Umbilical cord (tissue), 2 donors: Measurements from ENCODE around the gene CHRND. TPM values are rescaled to one million over a fixed set of nuclear protein-coding genes. Genes with fewer than 3 reads are reported as not detected.
"Not testable (repeated sequence)": the region's sequence is repeated elsewhere in the genome, so short reads cannot be mapped to it uniquely, and the experiment has no call there.

ENCODE experiments used
- DNase-seq: peaks from one replicate; pipeline ENCODE4 v3.0.0-alpha.2; 2015; ENCODE audit warnings: low spot score
- total RNA-seq: library from RNA; depleted of rRNA; stranded (reverse); fragments of >200 nt; gene quantifications from one replicate; pipeline ENCODE4 v1.2.3, GENCODE V29; 2014; ENCODE audit warnings: low replicate concordance; ENCODE audit not compliant: insufficient read depth

CHRND gene
- total RNA-seq, 1 donor from 2014 or later = 1.7 TPM

DNA sequence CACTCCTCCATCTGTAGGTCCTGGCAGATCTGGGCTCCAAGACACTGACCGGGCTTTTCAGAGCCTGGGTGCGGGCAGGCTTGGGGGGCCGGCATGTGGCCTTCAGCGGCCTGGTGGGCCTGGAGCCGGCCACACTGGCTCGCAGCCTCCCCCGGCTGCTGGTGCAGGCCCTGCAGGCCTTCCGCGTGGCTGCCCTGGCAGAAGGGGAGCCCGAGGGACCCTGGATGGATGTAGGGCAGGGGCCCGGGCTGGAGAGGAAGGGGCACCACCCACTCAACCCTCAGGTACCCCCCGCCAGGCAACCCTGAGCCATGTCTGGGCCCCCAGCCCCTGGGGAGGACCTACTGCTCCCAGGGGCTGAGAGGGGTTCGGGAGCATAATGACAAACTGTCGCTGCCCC is 761 bp upstream of the CHRND start:
- DNase-seq = no peak

DNA sequence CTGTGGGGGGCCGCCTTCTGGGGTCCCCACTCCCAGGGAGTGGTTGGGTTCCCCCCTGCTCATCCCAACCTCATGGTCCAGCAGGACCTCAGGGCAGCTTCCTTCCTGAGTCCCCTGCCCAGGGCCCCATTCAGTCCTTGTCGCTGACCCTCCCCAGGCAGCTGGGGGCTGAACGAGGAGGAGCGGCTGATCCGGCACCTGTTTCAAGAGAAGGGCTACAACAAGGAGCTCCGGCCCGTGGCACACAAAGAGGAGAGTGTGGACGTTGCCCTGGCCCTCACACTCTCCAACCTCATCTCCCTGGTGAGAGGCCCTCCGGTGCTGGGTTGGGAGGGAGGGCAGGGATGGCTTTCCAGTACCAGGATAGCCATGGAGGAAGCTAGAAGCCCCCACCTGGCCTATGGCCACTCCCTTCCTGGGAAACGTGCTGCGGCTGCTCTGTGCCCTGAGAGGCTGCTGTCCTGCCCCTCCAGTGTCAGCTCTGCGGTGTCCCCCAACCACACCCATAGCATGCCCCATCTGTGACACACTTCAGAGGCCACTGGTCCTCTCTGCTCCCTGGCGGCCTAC is 497 bp downstream of the CHRND start:
- no peak for DNase-seq

DNA sequence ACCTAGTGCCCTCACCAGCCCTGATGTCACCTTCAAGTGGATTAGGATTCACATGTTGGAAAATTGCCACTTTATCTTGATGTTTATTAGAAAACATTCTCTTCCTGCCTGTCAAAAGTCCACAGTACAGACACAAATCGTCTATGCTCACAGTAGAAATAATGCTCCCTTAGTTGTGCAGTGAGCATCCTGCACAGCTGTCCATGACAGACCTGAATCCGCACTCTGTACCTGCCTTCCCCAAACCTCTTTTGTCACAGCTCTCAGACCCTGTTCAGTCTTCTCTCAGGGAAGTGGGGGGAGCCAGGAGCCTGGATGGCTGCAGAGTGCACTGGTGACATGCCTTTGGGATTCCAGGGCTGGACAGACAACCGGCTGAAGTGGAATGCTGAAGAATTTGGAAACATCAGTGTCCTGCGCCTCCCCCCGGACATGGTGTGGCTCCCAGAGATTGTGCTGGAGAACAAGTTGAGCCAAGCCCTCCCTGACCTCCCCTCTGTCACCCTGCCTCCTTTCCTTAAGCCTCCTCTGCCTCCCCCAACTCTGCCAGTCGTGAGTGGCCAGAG is 2.0 kb downstream of the CHRND start:
- DNase-seq = no peak

DNA sequence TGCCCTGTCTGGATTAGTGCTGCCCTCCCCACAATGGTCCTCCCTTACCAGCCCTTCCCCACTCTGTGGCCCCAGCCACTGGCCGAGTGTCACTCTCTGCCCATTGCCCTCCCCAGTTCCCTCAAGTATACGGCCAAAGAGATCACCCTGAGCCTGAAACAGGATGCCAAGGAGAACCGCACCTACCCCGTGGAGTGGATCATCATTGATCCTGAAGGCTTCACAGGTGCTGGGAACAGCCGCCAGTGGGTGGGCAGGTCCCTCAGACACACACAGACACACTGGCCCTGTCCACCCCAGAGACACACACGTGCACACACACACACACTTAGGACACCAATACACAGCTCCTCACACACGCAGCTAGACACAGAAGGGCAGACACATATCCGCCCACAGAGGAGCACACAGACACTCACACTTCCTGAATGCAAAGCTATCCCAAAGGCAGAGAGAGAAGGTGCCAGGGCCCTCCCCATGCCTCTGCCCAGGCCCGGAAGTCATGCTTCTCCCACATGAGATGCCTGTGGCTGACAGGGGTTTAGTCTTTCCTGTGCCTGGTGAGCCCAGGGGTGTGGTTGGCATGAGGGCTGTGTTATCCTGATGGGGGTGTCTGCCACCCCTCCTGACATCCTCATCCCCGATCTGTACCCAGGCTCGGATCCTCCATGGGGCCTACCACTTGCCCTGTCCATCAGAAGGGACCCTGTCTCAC is 2.9 kb downstream of the CHRND start:
- DNase-seq = no peak

DNA sequence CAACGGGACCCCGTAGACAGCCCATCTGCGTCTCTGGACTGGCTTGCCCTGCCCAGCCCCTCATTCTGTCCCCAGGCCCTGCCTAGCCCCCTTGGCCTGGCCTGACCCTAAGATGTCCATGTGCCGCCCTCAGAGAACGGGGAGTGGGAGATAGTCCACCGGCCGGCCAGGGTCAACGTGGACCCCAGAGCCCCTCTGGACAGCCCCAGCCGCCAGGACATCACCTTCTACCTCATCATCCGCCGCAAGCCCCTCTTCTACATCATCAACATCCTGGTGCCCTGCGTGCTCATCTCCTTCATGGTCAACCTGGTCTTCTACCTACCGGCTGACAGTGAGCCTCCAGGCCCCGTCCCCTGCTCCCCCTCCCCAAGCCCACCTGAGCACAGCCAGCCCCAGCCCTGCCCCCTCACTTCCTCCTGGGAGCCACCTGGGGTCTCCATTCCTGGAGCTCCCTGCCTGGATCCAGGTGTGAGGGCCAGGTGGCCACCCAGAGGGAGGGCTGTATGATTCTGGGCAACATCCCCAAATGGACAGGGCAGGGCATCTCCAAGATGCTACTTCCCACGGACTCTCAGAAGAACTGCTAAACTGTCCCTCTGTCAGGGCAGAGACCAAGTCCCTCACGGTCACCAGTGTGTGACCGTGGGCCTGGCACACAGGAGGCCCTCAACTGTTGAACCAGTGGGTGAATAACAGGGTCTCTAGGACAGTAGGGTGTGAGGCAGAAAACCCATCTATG is 4.0 kb downstream of the CHRND start:
- no peak for DNase-seq

DNA sequence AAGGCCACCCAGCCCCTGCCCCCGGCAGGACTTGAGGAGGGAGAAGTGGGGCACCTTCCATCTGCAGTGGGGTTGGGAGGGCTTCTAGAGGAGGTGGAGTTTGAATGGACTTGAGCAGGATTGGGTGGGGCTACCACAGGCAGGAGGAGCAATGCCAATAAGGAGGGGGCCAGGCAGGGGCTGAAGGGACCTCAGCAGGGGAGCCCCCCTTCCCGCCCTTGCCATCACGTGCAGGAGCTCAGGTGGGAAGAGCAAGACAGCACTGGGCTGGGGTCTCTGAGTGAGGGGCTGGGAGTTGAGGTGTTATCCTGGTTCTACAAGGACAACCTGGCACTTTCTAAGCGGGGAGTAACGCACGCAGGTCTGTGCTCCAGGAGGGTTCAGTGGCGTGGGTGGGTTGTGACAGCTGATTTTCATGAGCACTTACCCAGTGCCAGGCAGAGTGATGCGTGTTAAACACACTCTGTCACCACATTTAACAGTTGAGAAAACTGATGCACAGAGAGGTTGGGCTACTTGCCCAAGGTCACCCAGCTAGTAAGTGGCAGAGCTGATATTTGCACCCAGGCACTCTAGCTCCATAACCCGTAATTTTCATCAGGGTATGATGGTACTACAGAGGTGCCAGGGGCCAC is 4.8 kb downstream of the CHRND start:
- DNase-seq = no peak

DNA sequence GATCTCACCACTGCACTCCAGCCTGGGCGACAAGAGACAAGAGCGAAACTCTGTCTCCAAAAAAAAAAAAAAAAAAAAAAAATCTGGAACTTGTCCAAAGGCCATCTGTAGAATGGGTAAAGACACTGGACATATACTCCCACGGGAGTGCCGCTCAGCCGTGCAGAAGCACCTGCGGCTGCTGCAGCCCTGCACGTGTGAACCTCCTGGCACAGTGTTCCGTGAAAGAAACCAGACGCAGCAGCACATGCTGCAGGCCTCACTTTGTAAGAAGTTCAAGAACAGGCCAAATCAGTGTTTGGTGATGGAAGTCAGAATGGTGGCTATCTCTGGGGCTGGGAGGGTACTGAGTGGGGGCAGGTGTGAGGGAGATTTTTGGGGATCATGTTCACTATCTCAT is 6.5 kb downstream of the CHRND start:
- DNase-seq = peak; percentile 40

DNA sequence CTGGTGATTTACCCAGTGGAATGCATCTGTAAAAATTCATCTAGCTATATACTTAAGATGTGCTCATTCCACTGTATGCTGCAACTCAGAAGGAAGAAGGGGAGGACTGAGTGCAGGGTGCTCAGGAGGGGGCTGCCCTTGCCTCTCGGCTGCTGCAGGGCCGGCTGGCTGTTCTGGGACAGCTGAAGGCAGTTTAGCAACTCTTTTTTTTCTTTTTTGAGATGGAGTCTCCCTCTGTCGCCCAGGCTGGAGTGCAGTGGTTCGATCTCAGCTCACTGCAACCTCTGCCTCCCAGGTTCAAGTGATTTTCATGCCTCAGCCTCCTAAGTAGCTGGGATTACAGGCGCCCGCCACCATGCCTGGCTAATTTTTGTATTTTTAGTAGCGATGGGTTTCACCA is 6.9 kb downstream of the CHRND start:
- DNase-seq = not testable (repeated sequence)

DNA sequence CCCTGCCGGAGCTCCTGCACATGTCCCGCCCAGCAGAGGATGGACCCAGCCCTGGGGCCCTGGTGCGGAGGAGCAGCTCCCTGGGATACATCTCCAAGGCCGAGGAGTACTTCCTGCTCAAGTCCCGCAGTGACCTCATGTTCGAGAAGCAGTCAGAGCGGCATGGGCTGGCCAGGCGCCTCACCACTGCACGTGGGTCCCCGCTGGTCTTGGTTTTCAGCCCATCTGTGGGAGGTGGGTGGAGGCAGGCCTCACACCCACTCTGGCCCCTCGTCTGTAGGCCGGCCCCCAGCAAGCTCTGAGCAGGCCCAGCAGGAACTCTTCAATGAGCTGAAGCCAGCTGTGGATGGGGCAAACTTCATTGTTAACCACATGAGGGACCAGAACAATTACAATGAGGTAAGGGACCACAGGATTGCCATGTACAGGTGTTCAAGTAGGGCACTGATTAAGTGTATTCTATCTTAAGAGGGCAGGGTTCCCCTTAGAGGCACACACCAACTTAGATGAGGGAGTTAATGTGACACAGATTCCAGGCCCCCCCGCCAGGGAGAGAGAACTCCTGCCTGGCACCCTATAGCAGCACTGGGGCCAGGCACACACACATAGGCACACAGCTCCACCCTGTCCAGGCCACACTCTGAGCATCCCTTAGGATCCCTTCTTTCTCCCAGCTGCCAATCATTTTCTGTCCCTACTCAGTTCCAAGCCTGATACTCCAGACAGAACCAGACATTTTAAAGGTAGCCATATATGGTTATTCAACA is 8.2 kb downstream of the CHRND start:
- no peak for DNase-seq

DNA sequence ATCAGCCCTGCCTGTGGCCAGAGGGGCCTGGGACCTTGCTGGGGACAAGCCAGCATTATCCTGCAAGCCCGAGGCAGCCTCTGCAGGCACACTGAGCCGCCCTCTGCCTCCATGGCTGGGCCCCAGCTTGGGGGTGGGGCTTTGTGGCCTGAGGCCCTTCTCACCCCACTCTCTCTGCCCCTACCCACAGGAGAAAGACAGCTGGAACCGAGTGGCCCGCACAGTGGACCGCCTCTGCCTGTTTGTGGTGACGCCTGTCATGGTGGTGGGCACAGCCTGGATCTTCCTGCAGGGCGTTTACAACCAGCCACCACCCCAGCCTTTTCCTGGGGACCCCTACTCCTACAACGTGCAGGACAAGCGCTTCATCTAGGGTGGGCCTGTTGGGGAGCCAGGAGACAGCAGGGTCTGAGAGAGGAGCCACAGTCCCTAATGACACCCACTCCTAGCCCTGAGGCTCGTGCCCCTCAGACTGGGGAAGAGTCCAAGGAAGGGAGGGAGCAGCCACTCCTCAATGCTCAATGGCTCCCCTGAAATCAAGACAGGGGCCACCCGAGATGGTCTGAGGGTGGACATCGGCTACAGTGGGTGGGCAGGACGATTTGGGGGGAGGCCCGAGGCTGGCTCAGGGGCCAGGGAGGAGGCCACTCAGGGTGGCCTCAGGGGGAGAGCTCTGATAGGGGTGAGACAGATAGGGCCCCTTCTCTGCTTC is 9.1 kb downstream of the CHRND start:
- no peak for DNase-seq

DNA sequence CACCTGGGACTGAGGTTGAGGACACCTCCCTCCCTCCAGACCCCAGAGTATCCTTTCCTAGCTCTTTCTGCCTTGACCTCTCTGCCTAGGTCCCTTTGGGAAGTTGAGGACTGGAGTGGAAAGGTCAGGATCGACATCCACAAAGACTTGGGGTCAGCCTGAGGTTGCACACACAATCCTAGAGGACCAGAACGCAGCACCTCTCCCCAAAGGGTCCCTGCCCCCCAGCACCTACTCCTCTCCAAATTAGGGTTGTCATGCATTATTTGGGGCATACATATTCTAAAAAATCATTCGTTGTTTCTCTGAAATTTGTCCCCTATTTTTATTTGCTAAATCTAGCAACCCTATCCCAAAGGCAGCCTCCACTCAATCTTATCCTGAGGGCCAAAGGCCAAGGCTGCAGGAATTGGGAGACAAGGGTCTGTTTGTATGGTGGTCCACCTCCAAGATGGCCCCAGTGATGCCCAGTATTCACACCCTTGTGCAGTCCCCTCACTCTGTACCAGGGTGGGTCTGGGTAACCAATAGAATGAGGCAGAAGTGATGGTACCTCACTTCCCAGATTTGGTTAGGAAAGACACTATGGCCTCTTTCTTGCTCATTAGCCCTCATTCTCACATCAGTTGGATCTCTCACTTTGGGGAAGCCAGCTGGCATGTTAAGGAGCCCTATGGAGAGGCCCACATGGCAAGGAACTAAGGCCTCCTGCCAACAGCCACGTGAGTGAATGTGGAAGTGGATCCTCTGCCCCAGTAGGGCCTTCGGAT is 10.0 kb downstream of the CHRND start:
- no peak for DNase-seq

DNA sequence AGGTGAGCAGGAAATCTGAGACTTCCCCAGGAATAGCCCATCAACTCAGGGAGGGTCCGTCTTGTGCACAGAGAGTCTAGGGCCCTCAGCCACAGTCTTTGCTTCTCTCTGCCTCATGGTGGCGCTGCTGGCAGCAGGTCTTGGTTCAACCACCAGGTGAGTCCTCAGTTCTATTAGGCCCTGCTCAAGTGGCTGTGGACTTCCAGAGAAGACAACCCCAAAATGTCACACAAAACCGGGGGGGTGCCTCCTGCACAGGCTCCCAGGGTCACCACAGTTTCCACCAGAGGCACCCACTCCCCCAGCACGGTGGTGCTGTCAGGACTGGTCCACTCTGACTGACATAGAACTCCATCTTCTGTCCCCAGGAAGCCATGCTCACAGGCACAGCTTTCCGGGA is 11.1 kb downstream of the CHRND start:
- no peak for DNase-seq

DNA sequence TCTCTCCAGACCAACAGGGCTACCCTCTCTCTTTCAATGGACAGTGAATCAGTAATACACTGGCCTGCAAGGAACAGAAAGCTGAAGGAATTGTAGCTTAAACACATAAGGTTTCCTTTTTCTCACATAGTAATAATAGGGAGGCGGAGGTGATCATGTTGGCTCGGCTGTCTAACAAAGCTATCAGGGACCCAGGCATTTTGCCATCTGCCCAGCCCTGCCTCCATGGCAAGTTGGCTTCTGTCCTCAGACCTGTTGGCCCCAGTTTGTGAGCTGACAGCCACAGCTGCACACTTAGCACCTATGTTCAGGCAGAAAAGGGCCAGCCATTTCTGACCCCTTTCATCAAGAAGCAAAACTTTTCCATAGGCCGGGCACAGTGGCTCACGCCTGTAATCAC is 11.5 kb downstream of the CHRND start:
- DNase-seq = no peak

DNA sequence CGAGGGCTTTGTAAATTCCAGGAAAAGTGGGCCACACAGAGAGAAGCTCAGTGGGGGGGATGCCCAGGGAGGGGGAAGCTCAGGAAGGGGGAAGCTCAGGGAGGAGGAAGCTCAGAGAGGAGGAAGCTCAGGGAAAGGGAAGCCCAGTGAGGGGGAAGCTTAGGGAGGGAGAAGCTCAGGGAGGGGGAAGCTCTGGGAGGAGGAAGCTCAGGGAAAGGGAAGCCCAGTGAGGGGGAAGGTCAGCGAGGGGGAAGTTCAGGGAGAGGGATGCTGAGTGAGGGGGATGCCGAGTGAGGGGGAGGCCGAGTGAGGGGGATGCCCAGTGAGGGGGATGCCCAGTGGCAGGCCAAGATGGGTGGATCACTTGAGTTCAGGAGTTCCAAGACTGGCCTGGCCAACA is 12.7 kb downstream of the CHRND start:
- DNase-seq = no peak

DNA sequence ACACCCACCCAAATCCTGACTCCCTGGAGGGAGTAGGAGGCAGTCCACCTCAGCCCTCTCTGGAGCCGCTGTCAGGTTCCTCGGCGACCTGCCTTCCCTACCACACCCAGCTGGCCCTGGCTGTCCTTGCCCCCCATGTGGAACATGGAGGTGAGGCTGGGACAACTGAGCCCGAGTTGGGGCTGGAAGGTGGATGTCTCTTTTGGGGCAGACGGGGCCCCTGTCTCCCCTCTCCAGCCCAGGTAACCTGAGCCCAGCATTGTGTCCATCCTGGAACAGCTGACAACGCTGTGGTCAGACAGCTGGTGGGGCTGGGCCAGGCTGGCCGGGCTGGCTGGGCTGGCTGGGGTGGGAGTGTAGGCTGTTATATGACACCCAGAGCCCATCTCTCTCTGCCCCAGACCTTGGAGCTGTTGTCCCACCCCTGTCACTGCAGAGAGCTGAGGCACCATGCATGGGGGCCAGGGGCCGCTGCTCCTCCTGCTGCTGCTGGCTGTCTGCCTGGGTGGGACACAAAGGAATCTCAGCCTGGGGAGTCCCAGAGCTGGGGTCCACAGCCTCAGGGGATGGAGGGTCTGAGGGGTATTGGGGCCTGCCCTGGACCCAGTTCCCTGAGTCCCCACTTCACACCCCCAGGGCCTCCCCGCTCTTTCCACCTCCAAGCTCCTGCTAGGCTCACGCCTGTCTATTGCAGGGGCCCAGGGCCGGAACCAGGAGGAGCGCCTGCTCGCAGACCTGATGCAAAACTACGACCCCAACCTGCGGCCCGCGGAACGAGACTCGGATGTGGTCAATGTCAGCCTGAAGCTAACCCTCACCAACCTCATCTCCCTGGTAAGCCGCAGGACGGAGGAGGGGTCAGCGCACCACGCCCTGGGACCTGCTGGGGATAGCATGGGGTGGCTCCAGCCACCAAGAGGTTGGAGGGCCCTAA is 13.6 kb downstream of the CHRND start, which contains the start of gene CHRNG:
Gene CHRNG (plus strand): TSS at position 395 of the 934 bp plus-strand sequence. CDS start 56 bp downstream, at position 451.
- no peak for DNase-seq

DNA sequence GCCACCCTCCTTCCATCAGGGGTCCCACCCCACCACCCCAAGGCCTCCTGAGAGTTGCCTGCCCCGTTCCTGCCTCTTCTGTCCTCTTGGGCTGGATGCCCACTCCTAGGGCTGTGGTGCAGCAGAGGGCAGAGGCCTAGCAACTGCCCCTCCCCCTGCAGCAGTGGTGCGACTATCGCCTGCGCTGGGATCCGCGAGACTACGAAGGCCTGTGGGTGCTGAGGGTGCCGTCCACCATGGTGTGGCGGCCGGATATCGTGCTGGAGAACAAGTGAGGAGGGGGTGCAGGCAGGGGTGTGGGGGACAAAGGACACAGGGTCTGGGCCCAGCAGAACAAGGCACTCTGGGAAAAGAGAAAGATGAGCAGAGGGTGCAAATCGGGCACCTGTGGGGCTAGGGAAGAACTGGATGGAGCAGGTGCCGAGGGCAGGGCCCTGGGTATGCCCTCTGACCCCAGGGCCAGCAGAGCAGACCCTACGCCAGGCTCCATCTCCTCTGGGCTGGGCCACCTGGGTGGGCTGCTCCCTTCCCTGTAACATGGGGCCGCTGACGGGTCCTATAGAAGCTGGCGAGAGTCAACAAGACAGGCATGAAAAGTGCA is 14.6 kb downstream of the CHRND start:
- DNase-seq = no peak

DNA sequence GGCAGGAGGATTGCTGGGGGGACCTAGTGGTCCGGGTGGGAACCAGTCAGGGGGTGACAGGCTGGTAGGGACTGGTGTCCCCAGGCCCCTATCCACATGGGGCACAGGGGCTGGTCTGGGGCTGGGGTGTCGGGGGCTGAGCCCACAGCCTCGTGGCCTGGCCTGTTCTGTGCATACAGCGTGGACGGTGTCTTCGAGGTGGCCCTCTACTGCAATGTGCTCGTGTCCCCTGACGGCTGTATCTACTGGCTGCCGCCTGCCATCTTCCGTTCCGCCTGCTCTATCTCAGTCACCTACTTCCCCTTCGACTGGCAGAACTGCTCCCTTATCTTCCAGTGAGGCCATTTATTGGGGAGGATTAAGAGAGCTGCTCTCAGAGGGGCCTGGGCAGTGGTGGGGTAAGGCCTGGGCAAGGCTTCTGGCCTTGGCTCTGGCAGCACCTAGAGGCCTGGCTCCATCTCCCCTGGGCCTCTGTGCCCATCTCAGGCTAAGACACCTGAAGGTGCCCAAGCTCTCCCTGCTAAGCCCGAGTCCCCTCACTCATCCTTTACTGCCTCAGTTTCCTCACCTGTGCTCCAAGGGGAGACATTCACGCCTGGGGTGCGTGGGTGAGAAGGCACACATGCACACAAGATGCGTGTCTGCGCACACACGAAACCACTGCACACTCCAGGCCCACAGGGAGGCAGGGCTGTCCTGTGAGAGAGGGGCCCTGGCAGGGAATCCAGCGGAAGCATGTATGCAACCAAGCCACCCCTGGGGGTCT is 15.4 kb downstream of the CHRND start:
- DNase-seq = no peak
